ENCODE measurements around the gene BRCC3. TPM values are rescaled to one million over a fixed set of nuclear protein-coding genes. Genes with fewer than 3 reads are reported as not detected.

Gene BRCC3
- total and polyA plus RNA-seq, 7 donors = 12.8 to 28.7 (median 15.3) TPM

DNA sequence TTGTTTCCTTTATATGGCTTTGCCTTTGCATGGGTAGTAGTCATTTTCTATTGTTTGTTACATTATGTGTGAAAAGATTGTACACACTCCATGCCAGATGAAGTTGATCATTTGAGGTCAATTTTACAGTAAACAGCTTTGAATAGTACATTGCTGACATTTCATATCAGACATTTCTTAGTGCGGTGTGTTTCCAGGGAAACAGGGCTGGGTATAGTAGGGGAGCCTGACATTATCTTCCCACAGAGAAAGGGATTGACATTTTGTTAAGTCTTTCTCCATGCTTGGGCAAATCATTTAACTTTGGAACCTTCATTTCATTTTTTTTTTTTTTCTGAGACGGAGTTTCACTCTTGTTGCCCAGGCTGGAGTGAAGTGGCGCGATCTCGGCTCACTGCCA, 39.7 kb upstream of the BRCC3 start:
- Histone ChIP-seq H3K4me3 (no peak overlapping the region), H3K4me1 (peaks cover 0 to 14% (median 9%) of the 10 kb centered on the region in 4 donors), H3K36me3 (peaks cover 0 to 15% (median 0%) of the 10 kb centered on the region in 4 donors), H3K9me3 (peaks cover 0 to 2% (median 0%) of the 10 kb centered on the region in 4 donors), H3K27me3 (no peaks in the 10 kb centered on the region), H3K27ac (no peak overlapping the region)
- TF ChIP-seq EP300 (IDR thresholded peaks at IDR 0.05) = no peak
- no peak for TF ChIP-seq POLR2AphosphoS5 (IDR thresholded peaks at IDR 0.05)
- TF ChIP-seq POLR2A (IDR thresholded peaks at IDR 0.05) = no peak
- TF ChIP-seq, protein P1, sequence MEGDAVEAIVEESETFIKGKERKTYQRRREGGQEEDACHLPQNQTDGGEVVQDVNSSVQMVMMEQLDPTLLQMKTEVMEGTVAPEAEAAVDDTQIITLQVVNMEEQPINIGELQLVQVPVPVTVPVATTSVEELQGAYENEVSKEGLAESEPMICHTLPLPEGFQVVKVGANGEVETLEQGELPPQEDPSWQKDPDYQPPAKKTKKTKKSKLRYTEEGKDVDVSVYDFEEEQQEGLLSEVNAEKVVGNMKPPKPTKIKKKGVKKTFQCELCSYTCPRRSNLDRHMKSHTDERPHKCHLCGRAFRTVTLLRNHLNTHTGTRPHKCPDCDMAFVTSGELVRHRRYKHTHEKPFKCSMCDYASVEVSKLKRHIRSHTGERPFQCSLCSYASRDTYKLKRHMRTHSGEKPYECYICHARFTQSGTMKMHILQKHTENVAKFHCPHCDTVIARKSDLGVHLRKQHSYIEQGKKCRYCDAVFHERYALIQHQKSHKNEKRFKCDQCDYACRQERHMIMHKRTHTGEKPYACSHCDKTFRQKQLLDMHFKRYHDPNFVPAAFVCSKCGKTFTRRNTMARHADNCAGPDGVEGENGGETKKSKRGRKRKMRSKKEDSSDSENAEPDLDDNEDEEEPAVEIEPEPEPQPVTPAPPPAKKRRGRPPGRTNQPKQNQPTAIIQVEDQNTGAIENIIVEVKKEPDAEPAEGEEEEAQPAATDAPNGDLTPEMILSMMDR (IDR thresholded peaks at IDR 0.05) = no peak
- DNase-seq = no peak
- 87 to 94% methylated on average over 5 of the region's 5 CpGs for WGBS, 2 donors
- intact Hi-C loops (cut with DNase I) = no loop called here

DNA sequence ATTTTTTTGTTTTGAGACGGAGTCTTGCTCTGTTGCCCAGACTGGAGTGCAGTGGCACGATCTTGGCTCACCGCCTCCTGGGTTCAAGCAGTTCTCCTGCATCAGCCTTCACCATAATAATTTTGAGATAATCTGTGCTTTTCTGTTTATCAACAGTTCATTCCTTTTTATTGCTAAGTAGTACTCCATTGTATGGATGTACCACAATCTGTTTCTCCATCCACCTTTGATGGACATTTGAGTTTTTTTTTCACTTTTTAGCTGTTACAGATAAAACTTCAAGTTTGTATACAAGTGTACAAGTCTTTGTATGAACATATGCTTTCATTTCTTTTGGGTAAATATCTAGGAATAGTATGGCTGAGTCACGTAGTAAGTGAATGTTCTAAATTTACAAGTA, 35.6 kb upstream of the BRCC3 start:
- Histone ChIP-seq H3K4me3 (no peak overlapping the region), H3K27ac (no peak overlapping the region), H3K27me3 (no peaks in the 10 kb centered on the region), H3K4me1 (no peaks in the 10 kb centered on the region), H3K9me3 (peaks cover 0 to 2% (median 0%) of the 10 kb centered on the region in 4 donors), H3K36me3 (peaks cover 0 to 15% (median 0%) of the 10 kb centered on the region in 4 donors)
- intact Hi-C loops (cut with DNase I) = no loop called here
- TF ChIP-seq EP300 (IDR thresholded peaks at IDR 0.05) (no peak), POLR2AphosphoS5 (IDR thresholded peaks at IDR 0.05) (no peak), POLR2A (IDR thresholded peaks at IDR 0.05) (no peak)
- TF ChIP-seq, protein P1 (IDR thresholded peaks at IDR 0.05) = no peak
- 96 to 98% methylated on average over 4 of the region's 4 CpGs for WGBS, 2 donors
- no peak for DNase-seq

DNA sequence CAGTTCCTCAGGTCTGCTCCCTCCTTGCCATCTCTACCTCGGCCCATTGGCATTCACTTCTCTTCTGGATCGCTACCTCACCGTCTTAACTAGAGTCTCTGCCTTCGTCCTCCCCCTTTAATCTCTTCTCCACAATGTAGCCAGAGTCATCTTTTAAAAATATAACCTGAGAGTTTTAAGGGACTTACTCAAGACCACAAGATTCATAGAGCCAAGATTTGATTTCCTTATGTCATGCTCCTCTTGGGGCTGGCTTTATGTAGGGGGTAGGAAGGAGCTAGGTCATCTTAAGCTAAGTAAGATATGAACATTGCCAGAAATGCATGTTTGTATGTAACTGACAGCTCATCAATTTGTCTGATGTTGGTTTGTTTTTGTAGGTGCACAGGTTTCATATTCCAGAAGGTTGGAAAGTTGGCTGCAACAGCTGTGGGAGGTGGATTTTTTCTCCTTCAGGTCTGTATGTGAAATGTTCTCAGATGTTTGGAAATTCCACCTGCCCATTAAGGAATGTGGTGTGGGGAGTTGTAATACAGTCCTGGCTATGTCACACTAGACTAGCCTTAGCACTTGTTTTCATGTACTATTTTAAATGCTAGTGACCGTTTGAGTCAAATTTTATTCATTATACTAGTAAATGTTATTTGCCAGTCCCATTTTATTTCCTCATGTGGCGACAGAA, 25.0 kb upstream of the BRCC3 start:
- Histone ChIP-seq H3K4me3 (no peak overlapping the region), H3K27me3 (no peaks in the 10 kb centered on the region), H3K9me3 (no peaks in the 10 kb centered on the region), H3K27ac (no peak overlapping the region), H3K4me1 (no peaks in the 10 kb centered on the region), H3K36me3 (peaks cover 0 to 12% (median 0%) of the 10 kb centered on the region in 4 donors)
- 92% methylated on average over 6 of the region's 6 CpGs for WGBS, 2 donors
- TF ChIP-seq EP300 (IDR thresholded peaks at IDR 0.05) (no peak), POLR2A (IDR thresholded peaks at IDR 0.05) (no peak), POLR2AphosphoS5 (IDR thresholded peaks at IDR 0.05) (no peak)
- TF ChIP-seq, protein P1 (IDR thresholded peaks at IDR 0.05) = no peak
- intact Hi-C loops (cut with DNase I) = no loop called here
- DNase-seq = no peak

DNA sequence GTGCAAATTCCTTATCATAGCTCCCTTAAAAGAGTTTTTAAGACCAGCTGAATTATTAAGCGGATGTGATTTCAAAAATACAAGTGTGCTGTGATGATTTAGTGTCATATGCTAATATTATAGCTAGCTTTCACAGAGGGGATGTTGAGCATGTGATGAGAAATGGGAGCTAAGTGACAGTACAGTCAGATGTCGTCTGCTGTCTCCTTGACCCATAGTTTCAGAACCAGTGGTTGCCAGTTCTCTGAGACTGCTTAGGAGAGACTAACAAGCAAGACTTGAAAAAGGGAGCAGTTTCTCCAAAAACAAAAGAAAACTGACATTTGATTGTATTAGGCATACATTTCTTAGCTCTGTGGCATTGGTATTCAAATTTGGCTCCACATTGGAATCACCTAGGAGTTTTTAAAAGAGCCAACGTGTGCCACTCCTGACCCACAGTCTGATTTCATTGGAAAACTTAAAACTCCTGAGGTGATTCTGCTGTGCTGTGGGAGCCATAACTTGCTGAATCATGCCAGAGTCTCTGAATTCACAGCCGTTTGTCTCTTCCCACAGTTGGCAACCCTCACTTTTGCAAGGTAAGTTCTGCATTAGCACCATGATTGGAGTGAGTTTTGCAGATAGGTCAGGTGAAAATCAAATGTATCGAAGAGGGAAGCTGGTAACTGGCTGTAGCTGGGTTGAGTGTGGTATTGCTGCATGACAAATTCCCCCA, 24.3 kb upstream of the BRCC3 start:
- intact Hi-C loops (cut with DNase I) = no loop called here
- TF ChIP-seq POLR2A (IDR thresholded peaks at IDR 0.05) (no peak), POLR2AphosphoS5 (IDR thresholded peaks at IDR 0.05) (no peak), EP300 (IDR thresholded peaks at IDR 0.05) (no peak)
- TF ChIP-seq, protein P1 (IDR thresholded peaks at IDR 0.05) = no peak
- WGBS, 2 donors = 90 to 93% methylated on average over 5 of the region's 5 CpGs

More for the DNA sequence above, 24.3 kb upstream of the BRCC3 start:
- H3K4me3 ChIP-seq = no peak overlapping the region
- H3K4me1 ChIP-seq = no peaks in the 10 kb centered on the region
- no peak for DNase-seq
- no peaks in the 10 kb centered on the region for H3K9me3 ChIP-seq
- no peak overlapping the region for H3K27ac ChIP-seq
- H3K27me3 ChIP-seq = no peaks in the 10 kb centered on the region
- peaks cover 0 to 12% (median 0%) of the 10 kb centered on the region in 4 donors for H3K36me3 ChIP-seq
